ENCODE data around the gene NDP.
A peak's percentile ranks its signal among the peaks of the same experiment; 100 is the strongest.
"Not testable (repeated sequence)": the region's sequence is repeated elsewhere in the genome, so short reads cannot be mapped to it uniquely, and the experiment has no call there.

The NDP gene

GRCh38 chrX:43940816-43941474 lies 32.2 kb downstream of the NDP start:
- H3K4me3 ChIP-seq (replicated peaks; ENCODE audit: low read depth, low read length), result no peak overlapping the region
- no peak for TF ChIP-seq CTCF (IDR thresholded peaks at IDR 0.05; ENCODE audit: low read length, missing control alignments)
- peak; percentile 61 for DNase-seq (ENCODE audit: low read depth)

- H3K4me3 ChIP-seq (replicated peaks; ENCODE audit: low read depth, low read length), result no peak overlapping the region
- TF ChIP-seq CTCF (IDR thresholded peaks at IDR 0.05; ENCODE audit: low read length, missing control alignments), result no peak
- peak; percentile 36 for DNase-seq (ENCODE audit: low read depth)
These were observed 33.8 kb downstream of the NDP start for GRCh38 chrX:43939187-43939926.

- H3K4me3 ChIP-seq (replicated peaks; ENCODE audit: low read depth, low read length); DNase-seq (ENCODE audit: low read depth): not testable (repeated sequence)
These were observed 51.2 kb downstream of the NDP start for GRCh38 chrX:43922032-43922431.

GRCh38 chrX:43910772-43911171 lies 62.4 kb downstream of the NDP start:
- H3K4me3 ChIP-seq (replicated peaks; ENCODE audit: low read depth, low read length); DNase-seq (ENCODE audit: low read depth): not testable (repeated sequence)

- TF ChIP-seq CTCF (IDR thresholded peaks at IDR 0.05; ENCODE audit: low read length, missing control alignments), result no peak
- no peak for DNase-seq (ENCODE audit: low read depth)
- H3K4me3 ChIP-seq (replicated peaks; ENCODE audit: low read depth, low read length), result no peak overlapping the region
These were observed 63.2 kb downstream of the NDP start for GRCh38 chrX:43910012-43910411.

- no peak overlapping the region for H3K4me3 ChIP-seq (replicated peaks; ENCODE audit: low read depth, low read length)
- TF ChIP-seq CTCF (IDR thresholded peaks at IDR 0.05; ENCODE audit: low read length, missing control alignments), result no peak
- no peak for DNase-seq (ENCODE audit: low read depth)
These were observed 64.0 kb downstream of the NDP start for GRCh38 chrX:43909141-43909540.

GRCh38 chrX:43899878-43900815 lies 73.0 kb downstream of the NDP start:
- no peak overlapping the region for H3K4me3 ChIP-seq (replicated peaks; ENCODE audit: low read depth, low read length)
- no peak for DNase-seq (ENCODE audit: low read depth)
- TF ChIP-seq CTCF (IDR thresholded peaks at IDR 0.05; ENCODE audit: low read length, missing control alignments), result no peak

All from fibroblast of pulmonary artery (primary cell).